GM19035 (cell line): ENCODE measurements around the gene RNF14.
A peak's percentile ranks its signal among the peaks of the same experiment; 100 is the strongest.
"Not testable (repeated sequence)": the region's sequence is repeated elsewhere in the genome, so short reads cannot be mapped to it uniquely, and the experiment has no call there.

Experiments used
- ATAC-seq: cut with Tn5 transposase; IDR thresholded peaks from one replicate; pipeline ENCODE4 v1.9.1; 2021; ENCODE audit not compliant: unreplicated experiment

Gene RNF14

GRCh38 chr5:142012792-142013388 lies 44.0 kb downstream of the RNF14 start, which contains the start of gene GNPDA1:
Gene GNPDA1 (minus strand): TSS chr5:142013027. CDS start chr5:142012035, 992 bp downstream.
- peak; percentile 70 for ATAC-seq

DNA sequence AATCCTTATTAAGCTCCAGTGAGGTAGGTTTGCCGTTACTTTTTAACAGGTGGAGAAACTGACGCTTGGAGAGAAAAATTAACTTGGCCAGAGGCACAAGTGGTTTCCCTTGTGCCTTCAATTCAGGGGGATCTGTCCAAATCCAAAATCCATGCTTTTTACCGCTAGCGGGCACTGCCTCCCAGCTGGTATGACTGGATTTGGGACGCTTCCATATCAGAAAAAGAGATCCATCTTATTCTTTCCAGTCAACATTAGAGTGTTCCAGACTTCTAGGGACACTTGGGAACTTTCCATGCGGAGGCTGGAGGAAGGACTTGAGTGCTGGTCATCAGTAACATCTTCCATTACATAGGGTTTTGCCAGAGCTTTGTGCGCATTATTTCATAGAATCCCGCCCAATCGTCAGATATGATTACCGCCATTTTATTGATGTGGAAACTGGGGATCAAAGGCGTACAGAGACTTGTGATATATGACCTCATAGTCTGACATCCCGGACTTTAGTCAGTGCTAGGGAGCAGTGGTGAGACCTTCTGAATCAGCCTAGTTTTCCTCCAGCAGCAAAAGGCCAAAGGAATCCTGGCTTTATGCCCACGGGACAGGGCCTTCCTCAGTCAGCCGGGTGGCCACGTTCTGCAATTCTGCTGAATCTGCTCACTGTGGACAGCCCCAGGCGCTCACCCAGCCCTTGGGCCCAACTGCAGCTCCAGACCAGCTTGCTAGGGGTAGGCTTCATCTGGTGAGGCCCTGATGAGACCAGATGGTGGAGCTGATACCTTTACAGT lies 45.0 kb downstream of the RNF14 start:
- ATAC-seq = no peak

DNA sequence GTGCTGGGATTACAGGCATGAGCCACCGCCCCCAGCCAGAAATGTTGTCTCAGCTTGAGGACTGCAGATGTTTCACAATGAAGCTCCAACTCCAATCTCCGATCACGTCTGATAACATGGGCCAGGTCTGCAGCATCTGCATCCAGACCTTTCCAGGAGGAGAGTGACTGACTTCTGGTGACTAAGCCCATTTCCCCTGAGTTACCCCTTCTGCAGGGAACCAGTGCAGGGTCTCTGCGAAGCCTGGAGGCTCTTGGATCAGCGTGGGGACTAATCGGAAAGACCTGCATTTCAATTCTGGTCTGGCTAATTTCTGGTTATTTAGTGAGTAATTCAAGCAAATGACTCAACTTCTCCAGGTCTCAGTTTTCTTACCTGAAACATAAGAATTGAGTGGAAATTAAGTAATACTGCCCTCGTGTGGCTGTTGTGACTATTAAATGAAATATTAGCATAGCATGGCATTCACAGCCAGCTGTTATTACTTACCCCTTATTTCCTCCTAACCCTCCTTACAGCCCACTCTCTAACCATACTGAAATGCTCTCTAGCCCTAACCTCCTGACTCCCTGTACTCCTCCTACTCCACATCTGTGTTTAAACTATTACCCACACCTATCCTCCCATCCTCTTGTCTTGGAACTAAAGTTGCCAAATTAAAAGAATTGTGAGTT lies 46.1 kb downstream of the RNF14 start:
- peak; percentile 39 for ATAC-seq

DNA sequence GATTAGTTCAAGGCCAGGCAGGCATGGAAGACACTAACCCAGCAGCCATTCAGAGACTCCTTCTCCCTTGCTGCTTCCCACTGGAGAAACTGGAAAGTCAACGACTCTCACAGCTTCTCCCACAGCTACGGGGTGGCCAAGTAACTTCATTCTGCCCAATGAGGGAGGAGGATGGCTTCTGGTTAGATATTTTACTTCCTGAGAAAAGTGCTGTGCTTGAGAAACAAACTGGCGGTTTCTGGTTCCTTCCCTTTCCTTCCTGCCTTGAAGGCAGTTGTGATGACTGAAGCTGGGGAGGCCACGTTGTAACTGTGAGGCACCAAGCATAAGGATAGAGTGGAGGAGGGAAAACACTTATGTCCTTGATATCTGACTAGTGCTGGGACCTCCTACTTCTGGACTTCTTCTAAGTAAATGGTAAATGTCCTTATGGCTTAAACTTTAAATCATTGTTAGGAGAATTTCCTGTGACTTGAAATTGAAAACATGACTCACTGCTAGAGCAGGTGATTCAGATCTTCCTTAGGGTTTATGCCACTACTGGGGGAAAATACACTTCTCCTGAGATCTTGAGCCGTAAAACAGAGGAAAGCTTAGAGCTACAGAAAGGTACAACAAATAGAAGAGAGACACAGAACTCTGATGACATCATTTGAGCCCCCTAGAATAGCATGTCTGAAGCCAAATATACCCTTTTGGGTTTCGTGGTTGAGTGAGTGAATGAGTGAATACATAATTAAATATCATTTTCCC lies 47.1 kb downstream of the RNF14 start:
- ATAC-seq = no peak

- ATAC-seq = no peak
Observed at GRCh38 chr5:142016556-142016955, 47.7 kb downstream of the RNF14 start.

- ATAC-seq = peak; percentile 38
Observed at GRCh38 chr5:142017832-142018427, 49.0 kb downstream of the RNF14 start.

- ATAC-seq = no peak
Observed at GRCh38 chr5:142020122-142020659, 51.3 kb downstream of the RNF14 start.

- no peak for ATAC-seq
Observed at GRCh38 chr5:142023836-142024235, 54.9 kb downstream of the RNF14 start.

GRCh38 chr5:142024771-142025304 lies 55.9 kb downstream of the RNF14 start:
- peak; percentile 100 for ATAC-seq

- no peak for ATAC-seq
Observed at GRCh38 chr5:142025637-142026036, 56.7 kb downstream of the RNF14 start.

GRCh38 chr5:142032150-142032549 lies 63.2 kb downstream of the RNF14 start:
- no peak for ATAC-seq

GRCh38 chr5:142032747-142033631 lies 64.1 kb downstream of the RNF14 start:
- no peak for ATAC-seq

- not testable (repeated sequence) for ATAC-seq
Observed at GRCh38 chr5:142033632-142034567, 65.0 kb downstream of the RNF14 start.

DNA sequence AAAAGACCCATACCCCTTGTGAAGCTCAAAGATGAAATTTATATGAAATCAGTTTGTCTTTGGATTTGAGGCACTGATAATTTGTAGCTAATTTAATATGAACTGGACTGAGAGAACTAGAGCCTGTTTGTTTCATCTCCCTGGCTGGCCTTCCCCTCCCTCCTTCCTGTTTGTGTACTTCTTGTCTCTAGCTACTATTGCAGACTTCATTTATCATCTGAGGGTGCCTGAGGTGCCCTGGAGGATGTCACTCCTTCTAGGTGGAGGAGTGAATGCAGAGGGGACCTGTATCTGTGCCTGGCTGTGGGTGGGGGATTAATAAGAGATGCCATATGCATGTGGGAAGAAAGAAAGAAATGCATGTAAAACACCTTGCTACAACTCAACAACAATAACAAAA lies 66.1 kb downstream of the RNF14 start:
- ATAC-seq = no peak

DNA sequence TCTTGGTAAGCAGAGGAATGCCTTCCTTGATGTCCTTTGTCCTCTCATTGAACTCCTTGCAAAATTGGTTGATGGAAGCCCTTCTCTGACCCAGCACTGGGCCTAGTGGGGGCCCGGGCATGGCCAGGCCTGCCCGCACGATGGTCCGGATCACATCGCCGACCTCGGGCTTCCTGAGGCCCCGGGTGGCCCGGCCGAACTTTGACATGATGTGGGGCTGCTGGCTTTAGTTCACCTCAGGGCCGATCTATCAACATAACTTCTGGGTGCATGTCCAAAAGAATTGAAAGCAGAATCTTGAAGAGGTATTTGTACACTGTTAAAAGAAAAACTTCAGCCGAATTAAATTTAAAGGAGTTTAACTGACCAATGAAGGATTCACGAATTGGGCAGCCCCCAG lies 68.0 kb downstream of the RNF14 start:
- no peak for ATAC-seq

GRCh38 chr5:142037599-142037998 lies 68.7 kb downstream of the RNF14 start:
- ATAC-seq = not testable (repeated sequence)

DNA sequence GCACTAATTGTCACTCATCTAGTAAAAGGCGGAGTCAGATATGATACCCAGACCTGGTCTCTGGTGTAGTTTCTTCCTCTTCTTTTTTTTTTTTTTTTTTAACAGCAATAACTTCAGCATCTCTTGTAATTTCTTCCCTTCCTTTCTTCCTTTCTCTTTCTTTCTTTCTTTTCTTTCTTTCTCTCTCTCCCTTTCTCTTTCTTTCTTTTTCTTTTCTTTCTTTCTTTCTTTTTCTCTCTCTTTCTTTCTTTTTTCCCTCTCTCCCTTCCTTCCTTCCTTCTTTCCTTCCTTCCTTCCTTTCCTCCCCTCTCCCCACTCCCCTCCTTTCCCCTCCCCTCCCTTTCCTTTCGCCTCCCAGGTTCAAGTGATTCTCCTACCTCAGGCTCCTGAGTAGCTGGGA lies 69.8 kb downstream of the RNF14 start:
- ATAC-seq = no peak
